LNCAP (cell line): ENCODE results near the gene BNC2.

Source experiments
- TF ChIP-seq, protein P1 (sequence below): fragments of 450-650 bp; IDR thresholded peaks from 2 replicates; pipeline ENCODE4 v1.5.1; 2017; ENCODE audit warnings: mild to moderate bottlenecking

Gene BNC2

DNA sequence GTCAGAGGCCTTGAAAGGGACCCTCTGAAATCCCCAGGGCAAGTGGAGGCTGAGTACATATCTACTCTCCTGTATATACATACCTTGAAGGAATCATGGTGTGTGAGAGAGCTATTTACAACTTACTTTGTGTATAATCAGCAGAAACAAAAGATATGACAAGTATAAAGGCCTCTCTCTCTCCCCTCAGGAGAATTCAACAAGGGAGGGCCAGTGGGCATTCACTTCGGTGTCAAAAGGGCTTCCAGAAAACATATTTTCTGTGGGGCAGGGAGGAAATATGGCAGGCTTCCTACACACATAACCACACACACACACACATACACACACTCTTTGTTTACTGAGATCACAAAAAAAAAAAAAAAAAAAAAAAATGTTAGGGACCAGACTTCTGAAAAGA lies 181.7 kb downstream of the BNC2 start:
- TF ChIP-seq, protein P1, sequence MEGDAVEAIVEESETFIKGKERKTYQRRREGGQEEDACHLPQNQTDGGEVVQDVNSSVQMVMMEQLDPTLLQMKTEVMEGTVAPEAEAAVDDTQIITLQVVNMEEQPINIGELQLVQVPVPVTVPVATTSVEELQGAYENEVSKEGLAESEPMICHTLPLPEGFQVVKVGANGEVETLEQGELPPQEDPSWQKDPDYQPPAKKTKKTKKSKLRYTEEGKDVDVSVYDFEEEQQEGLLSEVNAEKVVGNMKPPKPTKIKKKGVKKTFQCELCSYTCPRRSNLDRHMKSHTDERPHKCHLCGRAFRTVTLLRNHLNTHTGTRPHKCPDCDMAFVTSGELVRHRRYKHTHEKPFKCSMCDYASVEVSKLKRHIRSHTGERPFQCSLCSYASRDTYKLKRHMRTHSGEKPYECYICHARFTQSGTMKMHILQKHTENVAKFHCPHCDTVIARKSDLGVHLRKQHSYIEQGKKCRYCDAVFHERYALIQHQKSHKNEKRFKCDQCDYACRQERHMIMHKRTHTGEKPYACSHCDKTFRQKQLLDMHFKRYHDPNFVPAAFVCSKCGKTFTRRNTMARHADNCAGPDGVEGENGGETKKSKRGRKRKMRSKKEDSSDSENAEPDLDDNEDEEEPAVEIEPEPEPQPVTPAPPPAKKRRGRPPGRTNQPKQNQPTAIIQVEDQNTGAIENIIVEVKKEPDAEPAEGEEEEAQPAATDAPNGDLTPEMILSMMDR = no peak

DNA sequence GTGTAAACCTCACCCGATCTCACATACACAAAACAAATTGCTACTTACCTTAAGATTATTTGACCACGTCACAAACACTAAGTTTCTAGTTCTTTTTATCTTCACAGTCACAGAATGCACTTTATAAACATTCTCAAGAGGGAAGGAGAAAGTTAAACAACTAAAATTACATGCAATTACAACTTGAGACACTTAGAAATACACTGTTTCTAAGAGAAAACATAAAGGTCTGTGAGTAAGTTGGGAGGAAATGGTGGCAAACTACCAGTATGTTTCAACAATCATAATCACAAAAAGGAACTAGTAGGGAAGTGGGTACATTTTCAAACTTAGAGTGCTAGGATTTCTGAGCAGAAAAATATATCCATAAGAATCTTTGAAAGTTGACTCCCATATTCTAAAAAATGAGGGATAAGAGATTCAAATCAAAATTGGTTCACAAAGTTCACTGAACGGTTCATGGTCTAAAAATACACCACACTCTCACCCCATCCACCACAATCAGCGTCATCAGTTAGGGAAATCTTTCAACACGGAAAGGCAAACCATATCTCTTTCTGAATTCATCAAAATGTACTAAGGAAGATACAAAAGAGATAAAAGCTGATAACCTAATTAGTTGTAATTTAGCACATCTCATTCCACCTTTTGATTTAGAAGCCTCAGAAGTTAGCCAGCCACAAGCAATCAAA lies 182.6 kb downstream of the BNC2 start:
- TF ChIP-seq, protein P1 = no peak

DNA sequence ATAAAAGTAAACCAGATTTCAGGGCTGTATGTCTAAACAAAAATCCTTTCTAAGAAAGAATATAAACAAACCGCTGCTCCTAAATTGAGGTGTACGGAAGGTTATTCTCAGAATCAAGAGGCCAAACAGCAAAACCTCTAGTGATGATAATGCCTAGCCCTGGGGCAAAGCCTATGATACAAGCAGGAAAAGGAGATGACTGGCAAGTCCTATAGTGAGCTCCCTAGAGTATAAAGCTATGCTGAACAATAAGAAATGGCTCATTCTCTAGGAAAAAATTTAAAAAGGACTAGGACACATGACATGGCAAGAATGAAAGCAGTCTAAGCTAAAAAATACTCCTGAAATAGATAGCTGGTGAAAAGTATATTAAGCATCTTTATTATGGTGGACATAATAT lies 187.1 kb downstream of the BNC2 start:
- TF ChIP-seq, protein P1 = no peak

DNA sequence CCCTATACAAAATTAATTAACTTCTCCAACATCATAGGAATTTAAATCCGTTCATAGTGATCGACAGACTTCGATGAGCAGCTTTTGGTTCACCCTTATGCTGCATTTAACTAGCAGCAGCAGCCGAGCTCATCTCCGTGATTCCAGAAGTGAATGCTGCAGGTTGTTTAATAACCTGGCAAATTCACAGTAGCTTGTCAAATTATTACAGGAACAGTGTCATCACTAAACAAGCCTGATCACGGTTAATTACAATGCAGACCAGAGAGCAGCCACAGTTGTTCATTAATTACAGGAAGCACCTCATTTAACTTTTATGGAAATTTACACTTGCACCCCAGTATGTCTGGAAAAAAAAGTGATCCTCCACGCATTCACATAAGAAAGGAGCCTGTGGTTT lies 188.2 kb downstream of the BNC2 start:
- TF ChIP-seq, protein P1 = no peak

DNA sequence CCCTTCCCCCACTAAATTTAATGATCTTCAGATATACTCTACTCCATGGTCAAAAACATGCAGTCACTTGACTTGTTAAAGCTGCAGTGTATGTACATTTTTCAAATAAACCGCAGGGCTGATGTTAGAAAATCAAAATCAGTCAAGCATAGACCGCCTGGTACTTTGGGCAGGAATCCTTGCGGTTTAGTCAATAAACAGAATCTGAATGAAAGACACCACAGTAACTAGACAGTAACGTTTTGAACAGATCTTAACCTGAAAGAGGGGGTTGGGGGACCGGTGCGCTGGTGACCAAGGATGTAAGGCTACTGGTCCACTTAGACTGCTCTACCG lies 188.8 kb downstream of the BNC2 start:
- TF ChIP-seq, protein P1 = no peak

DNA sequence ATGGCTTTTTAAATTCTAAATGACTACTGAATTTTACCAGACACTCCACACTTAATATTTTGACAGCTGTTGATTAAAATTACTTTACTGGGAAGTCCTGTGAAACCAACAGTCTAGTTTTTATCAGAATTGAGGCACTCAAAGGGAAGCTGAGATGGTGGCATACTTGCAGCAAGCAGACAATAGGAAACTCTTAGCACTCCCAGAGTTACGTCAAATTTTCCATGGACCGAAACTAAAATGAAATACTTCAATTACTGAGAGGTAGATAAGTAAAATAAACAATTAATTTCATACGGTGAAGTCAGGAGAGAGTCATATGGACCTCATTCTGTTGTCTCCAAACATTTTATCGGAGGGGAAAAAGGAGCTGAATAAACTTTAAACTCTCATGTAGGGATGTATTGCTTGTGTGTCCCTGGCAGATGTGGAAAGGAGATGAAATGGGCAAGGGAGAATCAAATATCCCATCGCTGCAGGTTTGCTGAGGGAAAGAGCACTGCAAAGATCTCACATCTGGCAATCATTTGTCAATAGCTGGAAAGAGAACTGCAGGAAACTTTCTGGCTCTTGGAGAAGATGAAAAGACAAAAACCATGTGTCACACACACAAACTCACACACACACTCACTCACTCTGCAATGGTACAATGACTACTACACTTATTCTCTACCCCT lies 189.4 kb downstream of the BNC2 start:
- TF ChIP-seq, protein P1 = no peak

DNA sequence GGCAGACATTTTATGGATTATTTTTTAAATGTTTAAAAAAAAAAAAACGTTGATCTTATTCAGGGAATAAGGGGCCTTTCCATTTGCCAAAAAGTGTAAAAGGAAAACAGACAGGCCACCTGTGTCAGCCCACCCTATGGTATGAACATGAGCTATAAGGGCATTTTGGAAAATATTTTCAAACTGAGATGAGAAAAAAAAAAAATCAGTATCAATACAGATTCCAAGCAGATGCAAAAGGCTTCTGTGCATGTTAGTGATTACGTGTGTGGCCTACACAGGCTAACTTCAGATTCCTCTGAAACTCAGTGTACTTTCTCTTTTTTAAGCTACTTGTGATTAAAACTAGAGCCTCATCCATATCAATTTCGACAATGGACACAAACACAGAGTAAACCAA lies 189.9 kb downstream of the BNC2 start:
- TF ChIP-seq, protein P1 = no peak
